Measurements from ENCODE around the gene CRYBA2. TPM values are rescaled to one million over a fixed set of nuclear protein-coding genes. Genes with fewer than 3 reads are reported as not detected.

CRYBA2 gene
- polyA plus RNA-seq, 2 of the 4 experiments (the other 2 are of a cell fraction), result not detected

GRCh38 chr2:218985325-218986091 is 7.7 kb downstream of the CRYBA2 start:
- H3K4me1 ChIP-seq, result peaks cover 19% of the 10 kb centered on the region
- H3K9me3 ChIP-seq, result no peaks in the 10 kb centered on the region
- H3K4me3 ChIP-seq, result peak overlapping the region; percentile 24; the same call in 1 of the 3 replicates
- H3K27ac ChIP-seq, result no peak overlapping the region
- WGBS (ENCODE audit: missing lambda C conversion rate), result 50% methylated on average over 28 of the region's 49 CpGs
- H3K4me2 ChIP-seq, result peak overlapping the region; percentile 64
- ATAC-seq, result no peak
- TF ChIP-seq, protein P1, sequence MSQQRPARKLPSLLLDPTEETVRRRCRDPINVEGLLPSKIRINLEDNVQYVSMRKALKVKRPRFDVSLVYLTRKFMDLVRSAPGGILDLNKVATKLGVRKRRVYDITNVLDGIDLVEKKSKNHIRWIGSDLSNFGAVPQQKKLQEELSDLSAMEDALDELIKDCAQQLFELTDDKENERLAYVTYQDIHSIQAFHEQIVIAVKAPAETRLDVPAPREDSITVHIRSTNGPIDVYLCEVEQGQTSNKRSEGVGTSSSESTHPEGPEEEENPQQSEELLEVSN (IDR thresholded peaks at IDR 0.05; ENCODE audit: borderline replicate concordance, low read depth), result no peak
- no peak for TF ChIP-seq EHF (CRISPR knock-in tag; IDR thresholded peaks at IDR 0.05)
- TF ChIP-seq RFX5 (IDR thresholded peaks at IDR 0.05), result no peak
- no peak for TF ChIP-seq PHF8 (IDR thresholded peaks at IDR 0.05; ENCODE audit: borderline replicate concordance, low read depth)
- TF ChIP-seq CEBPB (IDR thresholded peaks at IDR 0.05), result no peak
- no peak for TF ChIP-seq POLR2A (IDR thresholded peaks at IDR 0.05; ENCODE audit: low read length)
- TF ChIP-seq KDM1A (IDR thresholded peaks at IDR 0.05; ENCODE audit: low read depth), result no peak
- no peak for TF ChIP-seq ZNF302 (CRISPR knock-in tag; IDR thresholded peaks at IDR 0.05)
- TF ChIP-seq SREBF2 (IDR thresholded peaks at IDR 0.05), result no peak
- TF ChIP-seq EP300 (IDR thresholded peaks at IDR 0.05), result no peak
- TF ChIP-seq FOXS1 (CRISPR knock-in tag; IDR thresholded peaks at IDR 0.05), result no peak
- TF ChIP-seq RNF2 (IDR thresholded peaks at IDR 0.05; ENCODE audit: borderline replicate concordance, low read depth), result no peak
- TF ChIP-seq, protein P2, sequence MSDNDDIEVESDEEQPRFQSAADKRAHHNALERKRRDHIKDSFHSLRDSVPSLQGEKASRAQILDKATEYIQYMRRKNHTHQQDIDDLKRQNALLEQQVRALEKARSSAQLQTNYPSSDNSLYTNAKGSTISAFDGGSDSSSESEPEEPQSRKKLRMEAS (IDR thresholded peaks at IDR 0.05), result no peak
- no peak for TF ChIP-seq NPAS2 (CRISPR knock-in tag; IDR thresholded peaks at IDR 0.05; ENCODE audit: borderline replicate concordance)
- no peak for TF ChIP-seq SMC3 (IDR thresholded peaks at IDR 0.05)
- TF ChIP-seq, protein P3, sequence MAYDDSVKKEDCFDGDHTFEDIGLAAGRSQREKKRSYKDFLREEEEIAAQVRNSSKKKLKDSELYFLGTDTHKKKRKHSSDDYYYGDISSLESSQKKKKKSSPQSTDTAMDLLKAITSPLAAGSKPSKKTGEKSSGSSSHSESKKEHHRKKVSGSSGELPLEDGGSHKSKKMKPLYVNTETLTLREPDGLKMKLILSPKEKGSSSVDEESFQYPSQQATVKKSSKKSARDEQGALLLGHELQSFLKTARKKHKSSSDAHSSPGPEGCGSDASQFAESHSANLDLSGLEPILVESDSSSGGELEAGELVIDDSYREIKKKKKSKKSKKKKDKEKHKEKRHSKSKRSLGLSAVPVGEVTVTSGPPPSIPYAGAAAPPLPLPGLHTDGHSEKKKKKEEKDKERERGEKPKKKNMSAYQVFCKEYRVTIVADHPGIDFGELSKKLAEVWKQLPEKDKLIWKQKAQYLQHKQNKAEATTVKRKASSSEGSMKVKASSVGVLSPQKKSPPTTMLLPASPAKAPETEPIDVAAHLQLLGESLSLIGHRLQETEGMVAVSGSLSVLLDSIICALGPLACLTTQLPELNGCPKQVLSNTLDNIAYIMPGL (CRISPR knock-in tag; IDR thresholded peaks at IDR 0.05; ENCODE audit: borderline replicate concordance), result no peak
- no peak for TF ChIP-seq CHD4 (IDR thresholded peaks at IDR 0.05; ENCODE audit: borderline replicate concordance)
- no peak for TF ChIP-seq NR3C1 (IDR thresholded peaks at IDR 0.05)
- no peak for TF ChIP-seq CBX2 (IDR thresholded peaks at IDR 0.05; ENCODE audit: borderline replicate concordance, low read depth)
- CTCF ChIA-PET, result interaction anchor here (7.6 kb wide), 1 partner anchor 11 kb away, joined by 101 read pairs; no protein-coding TSS in a partner anchor
- no peak for FAIRE-seq
- POLR2A ChIA-PET, result no interaction called here
- no peak for DNase-seq (ENCODE audit: low read depth in 1 of 2, low spot score in 1 of 2)

- peak within 1 kb of the TSS; percentile 64 for H3K4me2 ChIP-seq
- POLR2A ChIA-PET, result no interaction called here
- no peak within 1 kb of the TSS for H3K27ac ChIP-seq
- H3K9me3 ChIP-seq, result no peaks in the 10 kb centered on the region
- H3K4me1 ChIP-seq, result peaks cover 19% of the 10 kb centered on the region
- CTCF ChIA-PET, result interaction anchor here (3.4 to 7.6 kb wide), 3 partner anchors 12 to 108 kb away, joined by 18 to 101 read pairs (median 59); no protein-coding TSS in a partner anchor
- no peak for ATAC-seq
- no CpG with 5 or more reads among the region's 32 CpGs for whole genome bisulfite sequencing (ENCODE audit: missing lambda C conversion rate)
- DNase-seq (ENCODE audit: low read depth in 1 of 2, low spot score in 1 of 2), result no peak
- FAIRE-seq, result no peak
- peak within 1 kb of the TSS; percentile 24; the same call in 1 of the 3 replicates for H3K4me3 ChIP-seq
- TF ChIP-seq MAZ (IDR thresholded peaks at IDR 0.05; ENCODE audit: borderline replicate concordance, low read depth, low read length) (no peak), MYC (IDR thresholded peaks at IDR 0.05; ENCODE audit: borderline replicate concordance, low read length) (no peak), FOXS1 (CRISPR knock-in tag; IDR thresholded peaks at IDR 0.05) (no peak), CEBPB (IDR thresholded peaks at IDR 0.05) (no peak), RFX5 (IDR thresholded peaks at IDR 0.05) (no peak), TP53 (CRISPR knock-in tag; IDR thresholded peaks at IDR 0.05) (no peak), NFE2L2 (conservative IDR thresholded peaks at IDR 0.05; ENCODE audit: low read length) (no peak), NPAS2 (CRISPR knock-in tag; IDR thresholded peaks at IDR 0.05; ENCODE audit: borderline replicate concordance) (no peak), ESRRA (IDR thresholded peaks at IDR 0.05; ENCODE audit: borderline replicate concordance, low read length) (no peak), REST (IDR thresholded peaks at IDR 0.05) (no peak), EHMT2 (IDR thresholded peaks at IDR 0.05; ENCODE audit: low read depth) (no peak), RCOR1 (IDR thresholded peaks at IDR 0.05; ENCODE audit: low read depth, low read length) (no peak)
- TF ChIP-seq, protein P4, sequence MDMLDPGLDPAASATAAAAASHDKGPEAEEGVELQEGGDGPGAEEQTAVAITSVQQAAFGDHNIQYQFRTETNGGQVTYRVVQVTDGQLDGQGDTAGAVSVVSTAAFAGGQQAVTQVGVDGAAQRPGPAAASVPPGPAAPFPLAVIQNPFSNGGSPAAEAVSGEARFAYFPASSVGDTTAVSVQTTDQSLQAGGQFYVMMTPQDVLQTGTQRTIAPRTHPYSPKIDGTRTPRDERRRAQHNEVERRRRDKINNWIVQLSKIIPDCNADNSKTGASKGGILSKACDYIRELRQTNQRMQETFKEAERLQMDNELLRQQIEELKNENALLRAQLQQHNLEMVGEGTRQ (IDR thresholded peaks at IDR 0.05), result no peak
- TF ChIP-seq, protein P5, sequence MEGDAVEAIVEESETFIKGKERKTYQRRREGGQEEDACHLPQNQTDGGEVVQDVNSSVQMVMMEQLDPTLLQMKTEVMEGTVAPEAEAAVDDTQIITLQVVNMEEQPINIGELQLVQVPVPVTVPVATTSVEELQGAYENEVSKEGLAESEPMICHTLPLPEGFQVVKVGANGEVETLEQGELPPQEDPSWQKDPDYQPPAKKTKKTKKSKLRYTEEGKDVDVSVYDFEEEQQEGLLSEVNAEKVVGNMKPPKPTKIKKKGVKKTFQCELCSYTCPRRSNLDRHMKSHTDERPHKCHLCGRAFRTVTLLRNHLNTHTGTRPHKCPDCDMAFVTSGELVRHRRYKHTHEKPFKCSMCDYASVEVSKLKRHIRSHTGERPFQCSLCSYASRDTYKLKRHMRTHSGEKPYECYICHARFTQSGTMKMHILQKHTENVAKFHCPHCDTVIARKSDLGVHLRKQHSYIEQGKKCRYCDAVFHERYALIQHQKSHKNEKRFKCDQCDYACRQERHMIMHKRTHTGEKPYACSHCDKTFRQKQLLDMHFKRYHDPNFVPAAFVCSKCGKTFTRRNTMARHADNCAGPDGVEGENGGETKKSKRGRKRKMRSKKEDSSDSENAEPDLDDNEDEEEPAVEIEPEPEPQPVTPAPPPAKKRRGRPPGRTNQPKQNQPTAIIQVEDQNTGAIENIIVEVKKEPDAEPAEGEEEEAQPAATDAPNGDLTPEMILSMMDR (IDR thresholded peaks at IDR 0.05), result no peak
Measured at GRCh38 chr2:218985021-218985324, 8.2 kb downstream of the CRYBA2 start, which contains the start of gene FEV. TSS of gene FEV (minus strand) at chr2:218985184. CDS start at chr2:218985075, 109 bp downstream.

All from A549 (cell line).